Measurements from ENCODE around the gene AMOTL2.
A peak's percentile ranks its signal among the peaks of the same experiment; 100 is the strongest.

Gene AMOTL2

GRCh38 chr3:134312873-134313846 lies 61.1 kb downstream of the AMOTL2 start:
- DNase-seq, result peak; percentile 94

- DNase-seq, result peak; percentile 81
Observed at GRCh38 chr3:134312072-134312872, 62.0 kb downstream of the AMOTL2 start.

- DNase-seq, result no peak
Observed at GRCh38 chr3:134311693-134312071, 62.6 kb downstream of the AMOTL2 start.

- peak; percentile 56 for DNase-seq
Observed at GRCh38 chr3:134311265-134311664, 63.0 kb downstream of the AMOTL2 start.

- no peak for DNase-seq
Observed at GRCh38 chr3:134309987-134310700, 64.1 kb downstream of the AMOTL2 start.

GRCh38 chr3:134308350-134308891 lies 65.8 kb downstream of the AMOTL2 start:
- peak; percentile 90 for DNase-seq

- DNase-seq, result peak; percentile 61
Observed at GRCh38 chr3:134307425-134307824, 66.8 kb downstream of the AMOTL2 start.

GRCh38 chr3:134306320-134306719 lies 67.9 kb downstream of the AMOTL2 start:
- DNase-seq, result no peak

Measured in islet precursor cell (in vitro differentiated cells).